ENCODE data around the gene TMEM259.

Gene TMEM259

GRCh38 chr19:1000591-1001537, 20.1 kb downstream of the TMEM259 start:
- DNase-seq: no peak

- DNase-seq: peak; percentile 74
Measured at GRCh38 chr19:1000095-1000494, 20.8 kb downstream of the TMEM259 start, which contains the start of gene GRIN3B. Gene GRIN3B (plus strand): TSS chr19:1000419. CDS start chr19:1000438, 19 bp downstream.

- no peak for DNase-seq
Measured at GRCh38 chr19:999379-999719, 21.6 kb downstream of the TMEM259 start.

- DNase-seq: no peak
Measured at GRCh38 chr19:998064-998463, 22.9 kb downstream of the TMEM259 start.

- DNase-seq: peak; percentile 56
Measured at GRCh38 chr19:996051-996838, 24.7 kb downstream of the TMEM259 start.

- no peak for DNase-seq
Measured at GRCh38 chr19:995051-995827, 25.7 kb downstream of the TMEM259 start.

GRCh38 chr19:994516-994915, 26.4 kb downstream of the TMEM259 start:
- DNase-seq: no peak

GRCh38 chr19:993831-994393, 27.0 kb downstream of the TMEM259 start:
- no peak for DNase-seq

- DNase-seq: no peak
Measured at GRCh38 chr19:993361-993830, 27.5 kb downstream of the TMEM259 start.

GRCh38 chr19:992670-993055, 28.3 kb downstream of the TMEM259 start:
- DNase-seq: no peak

- DNase-seq: no peak
Measured at GRCh38 chr19:991932-992669, 28.8 kb downstream of the TMEM259 start.

- DNase-seq: peak; percentile 81
Measured at GRCh38 chr19:991174-991931, 29.6 kb downstream of the TMEM259 start.

GRCh38 chr19:990746-991145, 30.2 kb downstream of the TMEM259 start:
- DNase-seq: no peak

GRCh38 chr19:990119-990571, 30.8 kb downstream of the TMEM259 start:
- DNase-seq: no peak

- DNase-seq: no peak
Measured at GRCh38 chr19:989381-990081, 31.4 kb downstream of the TMEM259 start.

GRCh38 chr19:988510-988909, 32.4 kb downstream of the TMEM259 start:
- DNase-seq: no peak

- no peak for DNase-seq
Measured at GRCh38 chr19:988081-988480, 32.8 kb downstream of the TMEM259 start.

GRCh38 chr19:986083-986482, 34.8 kb downstream of the TMEM259 start:
- DNase-seq: no peak

- peak; percentile 95 for DNase-seq
Measured at GRCh38 chr19:984165-984967, 36.6 kb downstream of the TMEM259 start, which contains the start of gene WDR18. Gene WDR18 (plus strand): TSS chr19:984345. CDS start chr19:984354, 9 bp downstream.

Data from activated CD4-positive, alpha-beta T cell treated with anti-CD3 and anti-CD28 coated beads, Interleukin-2, Interleukin-6, amounts not matched to agents 100 ng/mL and 50 ng/mL, durations not matched to agents 16 hours and 8 hours (primary cell).